ENCODE results near the gene GAA. TPM values are rescaled to one million over a fixed set of nuclear protein-coding genes. Genes with fewer than 3 reads are reported as not detected.

GAA gene
- total and polyA plus RNA-seq, 2 donors = 30.4 to 56.4 TPM

DNA sequence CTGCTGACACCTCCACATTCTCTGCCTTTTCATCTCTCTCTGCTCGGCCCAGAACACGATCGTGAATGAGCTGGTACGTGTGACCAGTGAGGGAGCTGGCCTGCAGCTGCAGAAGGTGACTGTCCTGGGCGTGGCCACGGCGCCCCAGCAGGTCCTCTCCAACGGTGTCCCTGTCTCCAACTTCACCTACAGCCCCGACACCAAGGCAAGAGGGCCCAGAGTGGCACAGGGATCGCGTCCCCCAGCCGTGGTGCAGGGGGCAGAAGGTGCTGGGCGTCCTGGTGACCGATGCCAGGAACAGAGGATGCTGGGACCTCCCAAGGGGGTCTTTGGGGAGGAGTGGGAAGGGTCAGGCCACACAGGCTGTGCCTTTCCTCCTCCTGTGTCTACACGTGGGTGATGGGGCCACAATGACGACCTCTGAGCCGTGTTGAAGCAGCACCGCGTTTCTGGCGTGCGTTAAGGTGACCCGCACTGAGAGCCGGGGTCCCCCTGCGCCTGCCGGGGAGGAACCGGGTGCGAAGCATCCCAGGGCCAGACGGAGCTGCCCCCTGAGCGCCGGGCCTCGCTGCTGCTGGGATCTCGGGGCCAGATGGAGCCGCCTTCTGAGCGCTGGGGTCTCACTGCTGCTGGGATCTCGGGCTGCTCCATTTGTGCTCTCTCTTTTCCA, 17.4 kb downstream of the GAA start:
- DNase-seq (ENCODE audit: low read depth in 6 of 9, low spot score in 9 of 9) = no peak
- no peaks in the 10 kb centered on the region for H3K36me3 ChIP-seq (ENCODE audit: control insufficient read depth in 2 of 2, insufficient read depth in 2 of 2, low read length in 1 of 2)

GRCh38 chr17:80119271-80119791, 17.9 kb downstream of the GAA start:
- H3K9me3 ChIP-seq (ENCODE audit: control insufficient read depth in 2 of 2, insufficient read depth in 1 of 2, low read length in 1 of 2) = no peaks in the 10 kb centered on the region
- H3K27me3 ChIP-seq (ENCODE audit: control insufficient read depth in 2 of 2, insufficient read depth in 1 of 2, low read length in 1 of 2) = peaks cover 0 to under 1% of the 10 kb centered on the region in 2 donors
- H3K36me3 ChIP-seq (ENCODE audit: control insufficient read depth in 2 of 2, insufficient read depth in 2 of 2, low read length in 1 of 2) = no peaks in the 10 kb centered on the region
- no peak for DNase-seq (ENCODE audit: low read depth in 6 of 9, low spot score in 9 of 9)
- no peaks in the 10 kb centered on the region for H3K4me1 ChIP-seq (ENCODE audit: control insufficient read depth in 2 of 2, insufficient read depth in 2 of 2, low read length in 2 of 2)
- H3K27ac ChIP-seq (ENCODE audit: low read depth in 1 of 2, low read length in 1 of 2) = no peak overlapping the region
- 97% methylated on average over 24 of the region's 24 CpGs for WGBS
- H3K4me3 ChIP-seq (ENCODE audit: low read length in 2 of 2) = no peak overlapping the region

More for the DNA sequence above, 17.4 kb downstream of the GAA start:
- 96% methylated on average over 35 of the region's 35 CpGs for WGBS
- Histone ChIP-seq H3K27ac (ENCODE audit: low read depth in 1 of 2, low read length in 1 of 2) (no peak overlapping the region), H3K4me1 (ENCODE audit: control insufficient read depth in 2 of 2, insufficient read depth in 2 of 2, low read length in 2 of 2) (no peaks in the 10 kb centered on the region), H3K4me3 (ENCODE audit: low read length in 2 of 2) (no peak overlapping the region), H3K27me3 (ENCODE audit: control insufficient read depth in 2 of 2, insufficient read depth in 1 of 2, low read length in 1 of 2) (no peaks in the 10 kb centered on the region), H3K9me3 (ENCODE audit: control insufficient read depth in 2 of 2, insufficient read depth in 1 of 2, low read length in 1 of 2) (no peaks in the 10 kb centered on the region)

GRCh38 chr17:80119839-80120238, 18.5 kb downstream of the GAA start:
- no peaks in the 10 kb centered on the region for H3K9me3 ChIP-seq (ENCODE audit: control insufficient read depth in 2 of 2, insufficient read depth in 1 of 2, low read length in 1 of 2)
- H3K4me3 ChIP-seq (ENCODE audit: low read length in 2 of 2) = no peak overlapping the region
- H3K4me1 ChIP-seq (ENCODE audit: control insufficient read depth in 2 of 2, insufficient read depth in 2 of 2, low read length in 2 of 2) = no peaks in the 10 kb centered on the region
- peaks cover 0 to 5% of the 10 kb centered on the region in 2 donors for H3K27me3 ChIP-seq (ENCODE audit: control insufficient read depth in 2 of 2, insufficient read depth in 1 of 2, low read length in 1 of 2)
- no peak for DNase-seq (ENCODE audit: low read depth in 6 of 9, low spot score in 9 of 9)
- H3K27ac ChIP-seq (ENCODE audit: low read depth in 1 of 2, low read length in 1 of 2) = no peak overlapping the region
- no peaks in the 10 kb centered on the region for H3K36me3 ChIP-seq (ENCODE audit: control insufficient read depth in 2 of 2, insufficient read depth in 2 of 2, low read length in 1 of 2)
- WGBS = 98% methylated on average over 9 of the region's 9 CpGs

DNA sequence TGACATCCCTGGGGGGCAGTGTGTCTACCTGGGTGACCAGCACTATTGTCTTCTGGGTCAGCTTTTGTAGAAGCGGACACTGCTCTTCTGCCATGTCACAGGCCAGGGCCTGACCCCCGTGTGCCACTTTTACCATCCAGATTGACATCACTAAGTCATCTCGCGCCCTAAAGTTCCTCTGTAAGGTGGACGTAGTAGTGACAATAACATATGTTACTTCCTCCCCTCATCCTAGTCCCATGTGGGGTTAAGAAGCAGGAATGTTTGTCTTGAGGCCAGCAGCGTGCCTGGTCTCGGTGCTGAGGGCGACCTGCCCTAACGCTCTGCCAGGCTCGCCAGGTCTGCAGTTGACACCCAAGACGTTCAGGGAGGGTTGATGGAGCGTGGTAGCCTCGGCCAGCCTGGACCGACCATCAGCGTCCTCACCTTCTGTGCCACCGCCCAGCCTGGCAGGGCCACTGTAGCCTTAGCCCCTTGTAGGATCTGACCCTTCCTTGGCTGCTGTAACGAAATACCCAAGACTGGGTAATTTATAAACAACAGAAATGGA, 20.7 kb downstream of the GAA start:
- H3K27me3 ChIP-seq (ENCODE audit: control insufficient read depth in 2 of 2, insufficient read depth in 1 of 2, low read length in 1 of 2) = peaks cover 0 to 8% of the 10 kb centered on the region in 2 donors
- H3K4me3 ChIP-seq (ENCODE audit: low read length in 2 of 2) = no peak overlapping the region
- no peak overlapping the region for H3K27ac ChIP-seq (ENCODE audit: low read depth in 1 of 2, low read length in 1 of 2)
- no peaks in the 10 kb centered on the region for H3K36me3 ChIP-seq (ENCODE audit: control insufficient read depth in 2 of 2, insufficient read depth in 2 of 2, low read length in 1 of 2)
- H3K4me1 ChIP-seq (ENCODE audit: control insufficient read depth in 2 of 2, insufficient read depth in 2 of 2, low read length in 2 of 2) = no peaks in the 10 kb centered on the region
- H3K9me3 ChIP-seq (ENCODE audit: control insufficient read depth in 2 of 2, insufficient read depth in 1 of 2, low read length in 1 of 2) = no peaks in the 10 kb centered on the region
- DNase-seq (ENCODE audit: low read depth in 6 of 9, low spot score in 9 of 9) = no peak
- WGBS = 95% methylated on average over 17 of the region's 17 CpGs

- no peak overlapping the region for H3K4me3 ChIP-seq (ENCODE audit: low read length in 2 of 2)
- no peak for DNase-seq (ENCODE audit: low read depth in 6 of 9, low spot score in 9 of 9)
- 98% methylated on average over 6 of the region's 6 CpGs for WGBS
- H3K27me3 ChIP-seq (ENCODE audit: control insufficient read depth in 2 of 2, insufficient read depth in 1 of 2, low read length in 1 of 2) = peaks cover 0 to 8% of the 10 kb centered on the region in 2 donors
- no peaks in the 10 kb centered on the region for H3K9me3 ChIP-seq (ENCODE audit: control insufficient read depth in 2 of 2, insufficient read depth in 1 of 2, low read length in 1 of 2)
- H3K27ac ChIP-seq (ENCODE audit: low read depth in 1 of 2, low read length in 1 of 2) = no peak overlapping the region
- no peaks in the 10 kb centered on the region for H3K36me3 ChIP-seq (ENCODE audit: control insufficient read depth in 2 of 2, insufficient read depth in 2 of 2, low read length in 1 of 2)
- no peaks in the 10 kb centered on the region for H3K4me1 ChIP-seq (ENCODE audit: control insufficient read depth in 2 of 2, insufficient read depth in 2 of 2, low read length in 2 of 2)
Observed at GRCh38 chr17:80122926-80123505, 21.6 kb downstream of the GAA start.

DNA sequence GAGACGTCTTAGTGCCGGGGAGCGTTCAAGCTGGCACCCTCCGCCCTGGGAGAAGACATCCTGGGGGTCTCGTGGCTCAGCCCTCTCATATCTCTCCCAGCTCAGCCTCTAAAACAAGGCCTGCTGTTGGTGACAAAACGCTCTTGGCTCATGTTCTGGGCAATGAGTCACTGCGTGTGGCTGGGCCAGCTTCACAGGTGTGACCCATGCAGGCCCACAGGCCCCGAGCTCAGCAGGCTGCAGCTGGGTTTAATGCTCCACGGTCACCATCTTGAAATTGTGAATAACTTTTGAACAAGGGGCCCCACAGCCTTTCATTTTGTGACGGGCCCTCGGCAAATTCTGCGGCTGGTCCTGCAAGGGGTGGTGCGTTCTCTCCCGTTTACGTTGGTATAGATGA, 22.4 kb downstream of the GAA start:
- no peak overlapping the region for H3K4me3 ChIP-seq (ENCODE audit: low read length in 2 of 2)
- no peaks in the 10 kb centered on the region for H3K36me3 ChIP-seq (ENCODE audit: control insufficient read depth in 2 of 2, insufficient read depth in 2 of 2, low read length in 1 of 2)
- no peak for DNase-seq (ENCODE audit: low read depth in 6 of 9, low spot score in 9 of 9)
- no peaks in the 10 kb centered on the region for H3K4me1 ChIP-seq (ENCODE audit: control insufficient read depth in 2 of 2, insufficient read depth in 2 of 2, low read length in 2 of 2)
- H3K27me3 ChIP-seq (ENCODE audit: control insufficient read depth in 2 of 2, insufficient read depth in 1 of 2, low read length in 1 of 2) = peaks cover 0 to 8% of the 10 kb centered on the region in 2 donors
- H3K27ac ChIP-seq (ENCODE audit: low read depth in 1 of 2, low read length in 1 of 2) = no peak overlapping the region
- WGBS = 95% methylated on average over 15 of the region's 15 CpGs
- no peaks in the 10 kb centered on the region for H3K9me3 ChIP-seq (ENCODE audit: control insufficient read depth in 2 of 2, insufficient read depth in 1 of 2, low read length in 1 of 2)

DNA sequence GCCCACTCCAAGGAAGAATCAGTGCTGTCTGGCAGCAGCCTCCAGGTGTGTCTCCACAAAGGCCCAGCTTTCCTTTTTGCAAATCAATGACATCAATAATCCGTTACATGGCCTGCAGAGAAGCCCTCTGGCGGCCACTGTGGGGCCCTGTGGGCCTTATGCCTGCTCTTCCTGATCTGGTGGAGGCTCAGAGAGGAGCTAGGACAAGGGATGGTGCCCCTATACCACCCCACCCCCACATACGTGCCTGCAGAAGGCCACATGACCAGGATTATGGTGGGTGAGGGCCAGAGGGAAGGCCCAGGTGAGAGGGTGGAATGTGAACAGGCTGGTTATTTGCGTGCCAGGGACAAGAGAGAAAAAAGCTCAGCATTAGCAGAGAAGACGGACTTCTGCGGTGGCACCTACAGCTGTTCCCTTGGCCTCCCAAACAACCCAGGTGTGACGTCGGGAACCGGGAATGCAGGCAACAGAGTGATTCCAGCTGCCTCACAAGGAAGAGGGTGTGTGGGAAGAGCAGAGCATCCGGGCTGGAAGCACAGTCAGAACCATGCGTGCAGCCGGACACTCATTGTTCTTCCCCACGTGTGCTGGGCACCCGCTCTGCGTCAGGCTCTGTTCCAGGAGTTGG, 23.1 kb downstream of the GAA start:
- H3K27ac ChIP-seq (ENCODE audit: low read depth in 1 of 2, low read length in 1 of 2) = no peak overlapping the region
- no peak for DNase-seq (ENCODE audit: low read depth in 6 of 9, low spot score in 9 of 9)
- H3K27me3 ChIP-seq (ENCODE audit: control insufficient read depth in 2 of 2, insufficient read depth in 1 of 2, low read length in 1 of 2) = peaks cover 0 to 8% of the 10 kb centered on the region in 2 donors
- WGBS = 87% methylated on average over 15 of the region's 15 CpGs
- H3K4me3 ChIP-seq (ENCODE audit: low read length in 2 of 2) = no peak overlapping the region
- no peaks in the 10 kb centered on the region for H3K9me3 ChIP-seq (ENCODE audit: control insufficient read depth in 2 of 2, insufficient read depth in 1 of 2, low read length in 1 of 2)
- H3K4me1 ChIP-seq (ENCODE audit: control insufficient read depth in 2 of 2, insufficient read depth in 2 of 2, low read length in 2 of 2) = no peaks in the 10 kb centered on the region
- H3K36me3 ChIP-seq (ENCODE audit: control insufficient read depth in 2 of 2, insufficient read depth in 2 of 2, low read length in 1 of 2) = no peaks in the 10 kb centered on the region

- Histone ChIP-seq H3K36me3 (ENCODE audit: control insufficient read depth in 2 of 2, insufficient read depth in 2 of 2, low read length in 1 of 2) (no peaks in the 10 kb centered on the region), H3K27ac (ENCODE audit: low read depth in 1 of 2, low read length in 1 of 2) (no peak overlapping the region), H3K4me3 (ENCODE audit: low read length in 2 of 2) (no peak overlapping the region), H3K27me3 (ENCODE audit: control insufficient read depth in 2 of 2, insufficient read depth in 1 of 2, low read length in 1 of 2) (peaks cover 0 to 8% of the 10 kb centered on the region in 2 donors), H3K4me1 (ENCODE audit: control insufficient read depth in 2 of 2, insufficient read depth in 2 of 2, low read length in 2 of 2) (no peaks in the 10 kb centered on the region), H3K9me3 (ENCODE audit: control insufficient read depth in 2 of 2, insufficient read depth in 1 of 2, low read length in 1 of 2) (no peaks in the 10 kb centered on the region)
- WGBS = 89% methylated on average over 14 of the region's 14 CpGs
- DNase-seq (ENCODE audit: low read depth in 6 of 9, low spot score in 9 of 9) = no peak
Observed at GRCh38 chr17:80125656-80126448, 24.5 kb downstream of the GAA start.

All from thymus (tissue), 11 donors.